Panc1 (cell line): ENCODE results near the gene IGF2R. TPM values are rescaled to one million over a fixed set of nuclear protein-coding genes. Genes with fewer than 3 reads are reported as not detected.
A peak's percentile ranks its signal among the peaks of the same experiment; 100 is the strongest.

ENCODE experiments used
- ATAC-seq: fragments of 200-7000 bp; cut with Tn5 transposase; 2 replicates; pipeline ENCODE4 v1.9.1; 2020; ENCODE audit warnings: mild to moderate bottlenecking, moderate library complexity
- BruUV-seq: library from RNA; stranded (reverse); fragments of 400-500 nt; replicated peaks from 2 replicates; lab custom pipeline; 2021; lab: Mats Ljungman, UMichigan
- CTCF ChIA-PET: fragments of 300-600 bp; sonication (Branson Sonifier 250); formaldehyde crosslinking; loops from one replicate; lab custom pipeline; 2022; ENCODE audit warnings: antibody characterized with exemption; lab: Charles Lee
- POLR2A ChIA-PET: fragments of 300-600 bp; sonication (Branson Sonifier 250); formaldehyde crosslinking; loops from one replicate; lab custom pipeline; 2022; ENCODE audit warnings: antibody characterized with exemption; lab: Charles Lee
- DNase-seq: peaks from one replicate; pipeline ENCODE4 v3.0.0-alpha.2; 2010; ENCODE audit warnings: low read depth, low spot score
- H3K27ac ChIP-seq: 2 replicates; pipeline ENCODE4 v1.5.1; 2011; ENCODE audit warnings: mild to moderate bottlenecking, low read length, inconsistent platforms
- H3K27me3 ChIP-seq: fragments of 200-500 bp; sonication (Bioruptor generic); 2 replicates; pipeline ENCODE4 v1.6.0; 2014; ENCODE audit warnings: low read length, inconsistent platforms; ENCODE audit not compliant: control insufficient read depth, insufficient read depth
- H3K36me3 ChIP-seq: fragments of 200-500 bp; sonication (Bioruptor generic); 2 replicates; pipeline ENCODE4 v1.5.1; 2014; ENCODE audit warnings: inconsistent platforms, mild to moderate bottlenecking, low read length, moderate library complexity; ENCODE audit not compliant: control insufficient read depth, insufficient read depth
- H3K4me1 ChIP-seq: 2 replicates; pipeline ENCODE4 v1.5.1; 2011; ENCODE audit warnings: inconsistent platforms, mild to moderate bottlenecking, low read length, moderate library complexity; ENCODE audit not compliant: control insufficient read depth, insufficient read depth
- H3K4me3 ChIP-seq, 2 experiments: 2 replicates each; pipeline ENCODE4 v1.5.1; 2011 to 2012; ENCODE audit warnings: low read depth in 2 of 2, low read length in 2 of 2, mild to moderate bottlenecking in 2 of 2, inconsistent platforms in 1 of 2, moderate library complexity in 1 of 2
- H3K9me3 ChIP-seq: fragments of 200-500 bp; sonication (Bioruptor generic); 2 replicates; pipeline ENCODE4 v1.5.1; 2014; ENCODE audit warnings: low read depth, mild to moderate bottlenecking, inconsistent platforms, low read length, moderate library complexity; ENCODE audit not compliant: control insufficient read depth, insufficient read depth
- CTCF ChIP-seq: fragments of 450-650 bp; IDR thresholded peaks from 2 replicates; pipeline ENCODE4 v1.5.1; 2017; ENCODE audit warnings: mild to moderate bottlenecking
- POLR2AphosphoS5 ChIP-seq: IDR thresholded peaks from 2 replicates; pipeline ENCODE4 v1.6.1; 2012; ENCODE audit warnings: mild to moderate bottlenecking, low read depth, low read length, moderate library complexity
- REST ChIP-seq, 2 experiments: IDR thresholded peaks; 2 replicates each; pipeline ENCODE4 v1.6.1; 2011 to 2012; ENCODE audit warnings: low read depth in 2 of 2, control low read depth in 1 of 2, low read length in 1 of 2, mild to moderate bottlenecking in 1 of 2, moderate library complexity in 1 of 2; ENCODE audit not compliant: insufficient read depth in 1 of 2
- SIN3A ChIP-seq: IDR thresholded peaks from 2 replicates; pipeline ENCODE4 v1.6.1; 2012; ENCODE audit warnings: low read depth, mild to moderate bottlenecking, low read length, moderate library complexity, borderline replicate concordance; ENCODE audit not compliant: insufficient read depth
- TCF7L2 ChIP-seq: IDR thresholded peaks from 2 replicates; pipeline ENCODE4 v1.6.1; 2011; ENCODE audit warnings: mild to moderate bottlenecking, low read depth, low read length, inconsistent platforms
- in situ Hi-C: cut with HindIII; loops from 2 replicates; pipeline ENCODE4 v1.10.0; 2016; ENCODE audit warnings: low sequenced_read_pairs, low pct_unique_long_range_greater_than_20kb
- intact Hi-C: fragments of 100-400 bp; cut with micrococcal nuclease; formaldehyde crosslinking; loops from one replicate; pipeline ENCODE4 v1.10.0; 2022; ENCODE audit not compliant: unreplicated experiment
- total RNA-seq: library from RNA; stranded (reverse); gene quantifications from one replicate; pipeline ENCODE4 v1.2.1, GENCODE V29; 2021; ENCODE audit not compliant: unreplicated experiment

Gene IGF2R
- total RNA-seq, 1 experiment from 2014 or later: 163 TPM

- Histone ChIP-seq H3K9me3 (no peaks in the 10 kb centered on the region), H3K4me3 (no peak overlapping the region), H3K36me3 (peaks cover 8% of the 10 kb centered on the region), H3K27me3 (no peaks in the 10 kb centered on the region), H3K27ac (no peak overlapping the region), H3K4me1 (no peaks in the 10 kb centered on the region)
- in situ Hi-C loops (no loop called here), intact Hi-C loops (loop anchor here (5.0 kb wide), 1 partner anchor 371 kb away; no protein-coding TSS in a partner anchor)
- DNase-seq: no peak
- BruUV-seq: no TSS peak
- ChIA-PET POLR2A (no interaction called here), CTCF (no interaction called here)
- no peak for ATAC-seq
- no peak for TF ChIP-seq TCF7L2
- no peak for TF ChIP-seq REST (IDR thresholded peaks at IDR 0.05; ENCODE audit: insufficient read depth in 1 of 2, low read depth in 2 of 2, low read length in 1 of 2)
- TF ChIP-seq SIN3A: no peak
- TF ChIP-seq POLR2AphosphoS5: no peak
- TF ChIP-seq CTCF: no peak
Observed at GRCh38 chr6:160085713-160086505, 117.0 kb downstream of the IGF2R start.

- no peaks in the 10 kb centered on the region for H3K4me1 ChIP-seq
- TF ChIP-seq REST (IDR thresholded peaks at IDR 0.05; ENCODE audit: insufficient read depth in 1 of 2, low read depth in 2 of 2, low read length in 1 of 2): no peak
- no peak for TF ChIP-seq POLR2AphosphoS5
- no peak for TF ChIP-seq CTCF
- no peak for TF ChIP-seq TCF7L2
- TF ChIP-seq SIN3A: no peak
- no peaks in the 10 kb centered on the region for H3K9me3 ChIP-seq
- peaks cover 8% of the 10 kb centered on the region for H3K36me3 ChIP-seq
- DNase-seq (no peak), ATAC-seq (0 out of 2 replicates have a peak, but pooled peaks have one; percentile 38)
- H3K27ac ChIP-seq: no peak overlapping the region
- no peaks in the 10 kb centered on the region for H3K27me3 ChIP-seq
- intact Hi-C loops: loop anchor here (5.0 kb wide), 1 partner anchor 371 kb away; no protein-coding TSS in a partner anchor
- in situ Hi-C loops: no loop called here
- BruUV-seq: no TSS peak
- CTCF ChIA-PET: interaction anchor here (1.5 kb wide), 1 partner anchor 369 kb away, joined by 4 read pairs; no protein-coding TSS in a partner anchor
- H3K4me3 ChIP-seq: no peak overlapping the region
- POLR2A ChIA-PET: no interaction called here
Observed at GRCh38 chr6:160086754-160087153, 117.9 kb downstream of the IGF2R start.
